Measurements from ENCODE around the gene HBA2. TPM values are rescaled to one million over a fixed set of nuclear protein-coding genes. Genes with fewer than 3 reads are reported as not detected.
"Not testable (repeated sequence)": the region's sequence is repeated elsewhere in the genome, so short reads cannot be mapped to it uniquely, and the experiment has no call there.

The HBA2 gene
- total RNA-seq, 1 donor from 2014 or later: 232 TPM

- no peaks in the 10 kb centered on the region for H3K9me3 ChIP-seq
- H3K36me3 ChIP-seq: no peaks in the 10 kb centered on the region
- no peak overlapping the region for H3K4me3 ChIP-seq
- no peaks in the 10 kb centered on the region for H3K4me1 ChIP-seq
- DNase-seq: no peak
- no peak for TF ChIP-seq CTCF (IDR thresholded peaks at IDR 0.05)
- intact Hi-C loops (cut with DNase I): no loop called here
- peaks cover 8% of the 10 kb centered on the region for H3K27me3 ChIP-seq (ENCODE audit: low read depth)
- ATAC-seq: no peak
- H3K27ac ChIP-seq: no peak overlapping the region
Measured at GRCh38 chr16:143456-143855, 29.2 kb upstream of the HBA2 start.

- Histone ChIP-seq H3K27ac (no peak overlapping the region), H3K36me3 (no peaks in the 10 kb centered on the region), H3K4me1 (no peaks in the 10 kb centered on the region), H3K27me3 (ENCODE audit: low read depth) (peaks cover 8% of the 10 kb centered on the region), H3K9me3 (no peaks in the 10 kb centered on the region), H3K4me3 (no peak overlapping the region)
- no peak for DNase-seq
- no peak for TF ChIP-seq CTCF (IDR thresholded peaks at IDR 0.05)
- no peak for ATAC-seq
- intact Hi-C loops (cut with DNase I): no loop called here
Measured at GRCh38 chr16:144797-145252, 27.9 kb upstream of the HBA2 start.

- Histone ChIP-seq H3K27me3 (ENCODE audit: low read depth) (peaks cover 8% of the 10 kb centered on the region), H3K4me3 (no peak overlapping the region), H3K4me1 (no peaks in the 10 kb centered on the region), H3K9me3 (no peaks in the 10 kb centered on the region), H3K27ac (no peak overlapping the region), H3K36me3 (no peaks in the 10 kb centered on the region)
- ATAC-seq: no peak
- TF ChIP-seq CTCF (IDR thresholded peaks at IDR 0.05): no peak
- intact Hi-C loops (cut with DNase I): no loop called here
- DNase-seq: no peak
Measured at GRCh38 chr16:146646-147045, 26.0 kb upstream of the HBA2 start.

GRCh38 chr16:149024-149660 lies 23.5 kb upstream of the HBA2 start:
- ATAC-seq (peak; percentile 57 to 74), DNase-seq (no peak)
- Histone ChIP-seq H3K9me3 (no peaks in the 10 kb centered on the region), H3K4me3 (no peak overlapping the region), H3K27me3 (ENCODE audit: low read depth) (no peaks in the 10 kb centered on the region), H3K4me1 (no peaks in the 10 kb centered on the region), H3K27ac (no peak overlapping the region), H3K36me3 (no peaks in the 10 kb centered on the region)
- TF ChIP-seq CTCF (IDR thresholded peaks at IDR 0.05): no peak
- intact Hi-C loops (cut with DNase I): no loop called here

- Histone ChIP-seq H3K9me3 (no peaks in the 10 kb centered on the region), H3K27me3 (ENCODE audit: low read depth) (peaks cover 16% of the 10 kb centered on the region), H3K27ac (no peak within 1 kb of the TSS), H3K4me1 (peaks cover 9% of the 10 kb centered on the region), H3K4me3 (no peak within 1 kb of the TSS), H3K36me3 (no peaks in the 10 kb centered on the region)
- no peak for TF ChIP-seq CTCF (IDR thresholded peaks at IDR 0.05)
- DNase-seq (no peak), ATAC-seq (no peak)
- intact Hi-C loops (cut with DNase I): no loop called here
Measured at GRCh38 chr16:152141-153128, 20.2 kb upstream of the HBA2 start, which contains the start of gene HBZ. TSS of gene HBZ (plus strand) at chr16:152644. CDS start at chr16:152910, 266 bp downstream.

GRCh38 chr16:153129-153521 lies 19.6 kb upstream of the HBA2 start:
- H3K4me3 ChIP-seq; intact Hi-C loops (cut with DNase I); H3K9me3 ChIP-seq; H3K27ac ChIP-seq; H3K36me3 ChIP-seq; DNase-seq; H3K4me1 ChIP-seq: not testable (repeated sequence)
- peaks cover 16% of the 10 kb centered on the region for H3K27me3 ChIP-seq (ENCODE audit: low read depth)
- ATAC-seq: peak; percentile 6 to 13

GRCh38 chr16:153550-154216 lies 19.0 kb upstream of the HBA2 start:
- peaks cover 16% of the 10 kb centered on the region for H3K27me3 ChIP-seq (ENCODE audit: low read depth)
- H3K4me3 ChIP-seq; H3K36me3 ChIP-seq; H3K4me1 ChIP-seq; intact Hi-C loops (cut with DNase I); H3K9me3 ChIP-seq; DNase-seq; H3K27ac ChIP-seq: not testable (repeated sequence)
- peak; percentile 9 to 14 for ATAC-seq

All from lower lobe of right lung (tissue), 2 donors.